HEK293 (cell line): ENCODE data around the gene C22orf39.

Experiments
- CTCF ChIA-PET: fragments of 350-600 bp; formaldehyde crosslinking; extraction: SDS; loops from one replicate; lab custom pipeline; 2021; ENCODE audit warnings: antibody characterized with exemption; lab: Yijun Ruan, JAX
- POLR2A ChIA-PET: fragments of 300-600 bp; formaldehyde crosslinking; extraction: SDS; loops from one replicate; lab custom pipeline; 2020; ENCODE audit warnings: antibody characterized with exemption, inconsistent platforms; lab: Yijun Ruan, JAX
- H3K27ac ChIP-seq: fragments of 200-500 bp; sonication (Bioruptor generic); 2 replicates; pipeline ENCODE4 v1.5.1; 2014; ENCODE audit warnings: low read depth, low read length, control low read depth, inconsistent platforms; ENCODE audit errors: extremely low read depth
- H3K36me3 ChIP-seq, 2 experiments: fragments of 200-500 bp in 1 of 2; sonication (Bioruptor generic) in 1 of 2; 1 replicate in 1 of 2; 2 replicates in 1 of 2; pipeline ENCODE4 v1.5.1; 2014 to 2017; ENCODE audit warnings: inconsistent platforms in 2 of 2, low read length in 2 of 2; ENCODE audit not compliant: control insufficient read depth in 2 of 2, insufficient read depth in 1 of 2
- H3K4me1 ChIP-seq: fragments of 200-500 bp; sonication (Bioruptor generic); 2 replicates; pipeline ENCODE4 v1.5.1; 2014; ENCODE audit warnings: mild to moderate bottlenecking, low read length, inconsistent platforms; ENCODE audit not compliant: control insufficient read depth, insufficient read depth
- H3K4me3 ChIP-seq: 2 replicates; pipeline ENCODE4 v1.5.1; 2011; ENCODE audit warnings: low read depth, mild to moderate bottlenecking, control low read depth, low read length, moderate library complexity
- H3K9me3 ChIP-seq: fragments of 200-500 bp; sonication (Bioruptor generic); 2 replicates; pipeline ENCODE4 v1.5.1; 2014; ENCODE audit warnings: low read depth, low read length, inconsistent platforms; ENCODE audit not compliant: control insufficient read depth, insufficient read depth
- EGR2 ChIP-seq: fragments of 450-650 bp; formaldehyde crosslinking; IDR thresholded peaks from 2 replicates; pipeline ENCODE4 v1.5.1; 2016; ENCODE audit warnings: low read depth, missing biosample characterization, missing genetic modification characterization
- MZF1 ChIP-seq: fragments of 450-650 bp; formaldehyde crosslinking; IDR thresholded peaks from 2 replicates; pipeline ENCODE4 v1.5.1; 2017; ENCODE audit warnings: missing biosample characterization, missing genetic modification characterization, borderline replicate concordance
- SCRT1 ChIP-seq: fragments of 450-650 bp; formaldehyde crosslinking; IDR thresholded peaks from 2 replicates; pipeline ENCODE4 v1.5.1; 2016; ENCODE audit warnings: missing biosample characterization, missing genetic modification characterization, borderline replicate concordance
- ZFP37 ChIP-seq: fragments of 450-650 bp; formaldehyde crosslinking; IDR thresholded peaks from 2 replicates; pipeline ENCODE4 v1.5.1; 2016; ENCODE audit warnings: missing biosample characterization, missing genetic modification characterization
- ZFP69B ChIP-seq: fragments of 450-650 bp; formaldehyde crosslinking; IDR thresholded peaks from 2 replicates; pipeline ENCODE4 v1.5.1; 2016; ENCODE audit warnings: missing biosample characterization, missing genetic modification characterization
- ZNF146 ChIP-seq: fragments of 450-650 bp; formaldehyde crosslinking; IDR thresholded peaks from 2 replicates; pipeline ENCODE4 v1.5.1; 2016; ENCODE audit warnings: missing biosample characterization, missing genetic modification characterization
- ZNF155 ChIP-seq: fragments of 450-650 bp; formaldehyde crosslinking; IDR thresholded peaks from 2 replicates; pipeline ENCODE4 v1.5.1; 2016; ENCODE audit warnings: missing biosample characterization, missing genetic modification characterization
- ZNF423 ChIP-seq: fragments of 450-650 bp; formaldehyde crosslinking; IDR thresholded peaks from 2 replicates; pipeline ENCODE4 v1.5.1; 2016; ENCODE audit warnings: missing biosample characterization, missing genetic modification characterization
- ZNF530 ChIP-seq: fragments of 450-650 bp; formaldehyde crosslinking; IDR thresholded peaks from 2 replicates; pipeline ENCODE4 v1.5.1; 2016; ENCODE audit warnings: low read depth, missing biosample characterization, missing genetic modification characterization
- ZNF544 ChIP-seq: fragments of 450-650 bp; formaldehyde crosslinking; IDR thresholded peaks from 2 replicates; pipeline ENCODE4 v1.5.0; 2017; ENCODE audit warnings: missing biosample characterization, missing genetic modification characterization
- ZNF561 ChIP-seq: fragments of 450-650 bp; IDR thresholded peaks from 2 replicates; pipeline ENCODE4 v1.5.1; 2018; ENCODE audit warnings: missing biosample characterization, missing genetic modification characterization, borderline replicate concordance
- ZNF626 ChIP-seq: fragments of 450-650 bp; sonication (Bioruptor Pico); formaldehyde crosslinking; IDR thresholded peaks from 2 replicates; pipeline ENCODE4 v1.5.1; 2018; ENCODE audit warnings: missing biosample characterization, missing genetic modification characterization, inconsistent platforms
- ZNF645 ChIP-seq: fragments of 450-650 bp; formaldehyde crosslinking; IDR thresholded peaks from 2 replicates; pipeline ENCODE4; 2016; ENCODE audit warnings: missing biosample characterization, missing genetic modification characterization
- ZNF658 ChIP-seq: fragments of 450-650 bp; formaldehyde crosslinking; IDR thresholded peaks from 2 replicates; pipeline ENCODE4; 2016; ENCODE audit warnings: missing biosample characterization, missing genetic modification characterization
- ZNF707 ChIP-seq: fragments of 450-650 bp; formaldehyde crosslinking; IDR thresholded peaks from 2 replicates; pipeline ENCODE4 v1.5.1; 2016; ENCODE audit warnings: missing biosample characterization, missing genetic modification characterization
- ZSCAN16 ChIP-seq: fragments of 450-650 bp; formaldehyde crosslinking; IDR thresholded peaks from 2 replicates; pipeline ENCODE4 v1.5.1; 2016; ENCODE audit warnings: missing biosample characterization, missing genetic modification characterization
- TF ChIP-seq, protein P1 (sequence below): fragments of 450-650 bp; formaldehyde crosslinking; IDR thresholded peaks from 2 replicates; pipeline ENCODE4 v1.5.1; 2016; ENCODE audit warnings: missing biosample characterization, missing genetic modification characterization
- TF ChIP-seq, protein P2 (sequence below): fragments of 450-650 bp; formaldehyde crosslinking; IDR thresholded peaks from 2 replicates; pipeline ENCODE4 v1.5.1; 2016; ENCODE audit warnings: missing biosample characterization, missing genetic modification characterization

C22orf39 gene

DNA sequence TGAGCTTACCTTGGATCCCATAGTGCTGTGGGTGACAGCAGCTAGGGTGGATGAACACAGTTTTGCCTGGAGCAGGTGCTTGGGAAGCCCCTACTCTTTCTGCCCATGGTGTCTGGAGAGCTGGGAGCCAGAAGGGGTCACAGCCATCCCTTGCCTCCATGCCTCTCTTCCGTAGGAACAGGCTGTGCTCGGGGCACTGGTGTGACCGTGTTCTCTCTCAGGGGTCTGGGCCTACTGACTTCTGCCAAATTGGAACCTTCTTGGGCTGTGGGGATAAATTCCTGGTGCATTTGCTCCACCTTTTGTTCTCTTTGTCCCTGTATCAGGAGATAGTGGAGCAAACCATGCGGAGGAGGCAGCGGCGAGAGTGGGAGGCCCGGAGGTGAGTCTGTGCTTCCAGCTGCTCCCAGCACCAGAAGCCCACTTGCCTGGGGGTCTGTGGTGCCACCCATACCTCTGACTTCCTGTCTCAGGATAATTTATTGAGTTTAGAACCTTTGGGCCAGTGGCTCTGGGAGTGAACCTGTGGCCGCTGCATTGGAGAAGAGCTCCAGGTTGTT lies 46.6 kb upstream of the C22orf39 start:
- Histone ChIP-seq H3K4me3 (no peak overlapping the region), H3K4me1 (no peaks in the 10 kb centered on the region), H3K36me3 (peaks cover 36 to 93% of the 10 kb centered on the region in 2 experiments), H3K27ac (no peak overlapping the region), H3K9me3 (no peaks in the 10 kb centered on the region)
- ChIA-PET CTCF (interaction anchor here (0.8 to 1.3 kb wide), 3 partner anchors 17 to 136 kb away, joined by 3 to 4 read pairs (median 4); no protein-coding TSS in a partner anchor), POLR2A (interaction anchor here (1.1 kb wide), 1 partner anchor 14 kb away, joined by 3 read pairs; the partner anchor contains the start of gene CDC45)
- no peak for TF ChIP-seq ZNF658 (tag by site-specific recombination)
- TF ChIP-seq ZNF626 (tag by site-specific recombination): no peak
- TF ChIP-seq ZNF530: no peak
- TF ChIP-seq ZNF423 (tag by site-specific recombination): no peak
- no peak for TF ChIP-seq ZNF155 (tag by site-specific recombination)
- no peak for TF ChIP-seq ZSCAN16 (tag by site-specific recombination)
- TF ChIP-seq, protein P1, sequence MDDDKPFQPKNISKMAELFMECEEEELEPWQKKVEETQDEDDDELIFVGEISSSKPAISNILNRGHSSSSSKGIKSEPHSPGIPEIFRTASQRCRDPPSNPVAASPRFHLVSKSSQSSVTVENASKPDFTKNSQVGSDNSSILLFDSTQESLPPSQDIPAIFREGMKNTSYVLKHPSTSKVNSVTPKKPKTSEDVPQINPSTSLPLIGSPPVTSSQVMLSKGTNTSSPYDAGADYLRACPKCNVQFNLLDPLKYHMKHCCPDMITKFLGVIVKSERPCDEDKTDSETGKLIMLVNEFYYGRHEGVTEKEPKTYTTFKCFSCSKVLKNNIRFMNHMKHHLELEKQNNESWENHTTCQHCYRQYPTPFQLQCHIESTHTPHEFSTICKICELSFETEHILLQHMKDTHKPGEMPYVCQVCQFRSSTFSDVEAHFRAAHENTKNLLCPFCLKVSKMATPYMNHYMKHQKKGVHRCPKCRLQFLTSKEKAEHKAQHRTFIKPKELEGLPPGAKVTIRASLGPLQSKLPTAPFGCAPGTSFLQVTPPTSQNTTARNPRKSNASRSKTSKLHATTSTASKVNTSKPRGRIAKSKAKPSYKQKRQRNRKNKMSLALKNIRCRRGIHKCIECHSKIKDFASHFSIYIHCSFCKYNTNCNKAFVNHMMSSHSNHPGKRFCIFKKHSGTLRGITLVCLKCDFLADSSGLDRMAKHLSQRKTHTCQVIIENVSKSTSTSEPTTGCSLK: no peak
- no peak for TF ChIP-seq ZNF561 (tag by site-specific recombination)
- TF ChIP-seq ZNF645 (tag by site-specific recombination): no peak
- TF ChIP-seq MZF1: no peak
- no peak for TF ChIP-seq ZNF544 (tag by site-specific recombination)
- no peak for TF ChIP-seq ZNF146 (tag by site-specific recombination)
- TF ChIP-seq SCRT1 (tag by site-specific recombination): no peak
- TF ChIP-seq ZFP37: no peak
- TF ChIP-seq ZFP69B: no peak
- no peak for TF ChIP-seq ZNF707

GRCh38 chr22:19492504-19493174 lies 45.1 kb upstream of the C22orf39 start:
- CTCF ChIA-PET: interaction anchor here (0.6 to 1.3 kb wide), 2 partner anchors 34 to 138 kb away, joined by 3 to 4 read pairs; no protein-coding TSS in a partner anchor
- POLR2A ChIA-PET: interaction anchor here (0.5 kb wide), 1 partner anchor 248 kb away, joined by 7 read pairs; no protein-coding TSS in a partner anchor
- H3K4me1 ChIP-seq: no peaks in the 10 kb centered on the region
- TF ChIP-seq, protein P2, sequence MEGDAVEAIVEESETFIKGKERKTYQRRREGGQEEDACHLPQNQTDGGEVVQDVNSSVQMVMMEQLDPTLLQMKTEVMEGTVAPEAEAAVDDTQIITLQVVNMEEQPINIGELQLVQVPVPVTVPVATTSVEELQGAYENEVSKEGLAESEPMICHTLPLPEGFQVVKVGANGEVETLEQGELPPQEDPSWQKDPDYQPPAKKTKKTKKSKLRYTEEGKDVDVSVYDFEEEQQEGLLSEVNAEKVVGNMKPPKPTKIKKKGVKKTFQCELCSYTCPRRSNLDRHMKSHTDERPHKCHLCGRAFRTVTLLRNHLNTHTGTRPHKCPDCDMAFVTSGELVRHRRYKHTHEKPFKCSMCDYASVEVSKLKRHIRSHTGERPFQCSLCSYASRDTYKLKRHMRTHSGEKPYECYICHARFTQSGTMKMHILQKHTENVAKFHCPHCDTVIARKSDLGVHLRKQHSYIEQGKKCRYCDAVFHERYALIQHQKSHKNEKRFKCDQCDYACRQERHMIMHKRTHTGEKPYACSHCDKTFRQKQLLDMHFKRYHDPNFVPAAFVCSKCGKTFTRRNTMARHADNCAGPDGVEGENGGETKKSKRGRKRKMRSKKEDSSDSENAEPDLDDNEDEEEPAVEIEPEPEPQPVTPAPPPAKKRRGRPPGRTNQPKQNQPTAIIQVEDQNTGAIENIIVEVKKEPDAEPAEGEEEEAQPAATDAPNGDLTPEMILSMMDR: no peak
- 0 out of 2 replicates have a peak, but pooled peaks have one; percentile 12 for TF ChIP-seq EGR2 (tag by site-specific recombination)
- peaks cover 42 to 92% of the 10 kb centered on the region in 2 experiments for H3K36me3 ChIP-seq
- H3K9me3 ChIP-seq: no peaks in the 10 kb centered on the region
- H3K4me3 ChIP-seq: no peak overlapping the region
- no peak overlapping the region for H3K27ac ChIP-seq
